Liver (tissue), 3 donors: Measurements from ENCODE around the gene CTPS1.

ENCODE experiments used
- ATF3 ChIP-seq: IDR thresholded peaks from 2 replicates; pipeline ENCODE4 v1.6.1; 2016; ENCODE audit warnings: antibody characterized with exemption
- CTCF ChIP-seq: fragments of 150-350 bp; IDR thresholded peaks from 2 replicates; pipeline ENCODE4 v1.5.1; 2017; ENCODE audit warnings: improper control_type of control experiment, low read depth, low read length; ENCODE audit not compliant: missing input control
- EGR1 ChIP-seq, 2 donors: IDR thresholded peaks; 2 replicates each; pipeline ENCODE4 v1.6.1; 2016 to 2018; ENCODE audit warnings: antibody characterized with exemption in 2 of 2, low read depth in 2 of 2
- FOXA2 ChIP-seq: IDR thresholded peaks from 2 replicates; pipeline ENCODE4 v1.6.1; 2016; ENCODE audit warnings: antibody characterized with exemption
- GABPA ChIP-seq, 2 donors: IDR thresholded peaks in 1 of 2; conservative IDR thresholded peaks in 1 of 2; 2 replicates each; pipeline ENCODE4 v1.6.1; 2016; ENCODE audit warnings: antibody characterized with exemption in 2 of 2, mild to moderate bottlenecking in 1 of 2, moderate library complexity in 1 of 2
- JUND ChIP-seq, 2 donors: IDR thresholded peaks; 2 replicates each; pipeline ENCODE4 v1.6.1; 2016; ENCODE audit warnings: antibody characterized with exemption in 2 of 2
- MAX ChIP-seq: IDR thresholded peaks from 2 replicates; pipeline ENCODE4 v1.6.1; 2016; ENCODE audit warnings: antibody characterized with exemption
- NR2F2 ChIP-seq: IDR thresholded peaks from 2 replicates; pipeline ENCODE4 v1.6.1; 2016; ENCODE audit warnings: antibody characterized with exemption
- RAD21 ChIP-seq, 2 donors: IDR thresholded peaks; 2 replicates each; pipeline ENCODE4 v1.6.1; 2016; ENCODE audit warnings: antibody characterized with exemption in 2 of 2, mild to moderate bottlenecking in 2 of 2
- REST ChIP-seq: IDR thresholded peaks from 2 replicates; pipeline ENCODE4 v1.6.1; 2016; ENCODE audit warnings: antibody characterized with exemption, mild to moderate bottlenecking
- RXRA ChIP-seq, 2 donors: IDR thresholded peaks; 2 replicates each; pipeline ENCODE4 v1.6.1; 2017 to 2018; ENCODE audit warnings: antibody characterized with exemption in 2 of 2, mild to moderate bottlenecking in 1 of 2
- TAF1 ChIP-seq: conservative IDR thresholded peaks from 2 replicates; pipeline ENCODE4 v1.6.1; 2016; ENCODE audit warnings: antibody characterized with exemption, mild to moderate bottlenecking
- YY1 ChIP-seq: IDR thresholded peaks from 2 replicates; pipeline ENCODE4 v1.6.1; 2016; ENCODE audit warnings: antibody characterized with exemption, mild to moderate bottlenecking
- ZBTB33 ChIP-seq: IDR thresholded peaks from 2 replicates; pipeline ENCODE4 v1.6.1; 2016; ENCODE audit warnings: antibody characterized with exemption
- donor health status: healthy.
- donor health status: healthy.

- TF ChIP-seq CTCF: no peak
- TF ChIP-seq REST: no peak
- TF ChIP-seq GABPA (IDR thresholded peaks at IDR 0.05 in 1 of 2, conservative IDR thresholded peaks at IDR 0.05 in 1 of 2): no peak
- no peak for TF ChIP-seq RXRA (IDR thresholded peaks at IDR 0.05)
- no peak for TF ChIP-seq ATF3
- TF ChIP-seq YY1: no peak
- TF ChIP-seq RAD21 (IDR thresholded peaks at IDR 0.05): no peak
- no peak for TF ChIP-seq MAX
- TF ChIP-seq FOXA2: no peak
- TF ChIP-seq JUND (IDR thresholded peaks at IDR 0.05): no peak
- TF ChIP-seq ZBTB33: no peak
- no peak for TF ChIP-seq NR2F2
- no peak for TF ChIP-seq TAF1
- TF ChIP-seq EGR1 (IDR thresholded peaks at IDR 0.05; ENCODE audit: low read depth in 2 of 2): no peak
Observed at GRCh38 chr1:40978886-40979240, 633 bp upstream of the CTPS1 start.
